Skeletal muscle cell (primary cell): Measurements from ENCODE around the gene HOMER1.
"Not testable (repeated sequence)": the region's sequence is repeated elsewhere in the genome, so short reads cannot be mapped to it uniquely, and the experiment has no call there.

Experiments
- DNase-seq: peaks from one replicate; pipeline ENCODE4 v3.0.0-alpha.2; 2010; ENCODE audit warnings: low read depth
- H3K4me3 ChIP-seq: 2 replicates; pipeline ENCODE4 v1.5.1; 2011; ENCODE audit warnings: low read depth, mild to moderate bottlenecking, control low read depth, low read length, moderate library complexity

Gene HOMER1

GRCh38 chr5:79521156-79521555 is 7.2 kb upstream of the HOMER1 start:
- no peak overlapping the region for H3K4me3 ChIP-seq
- no peak for DNase-seq

- H3K4me3 ChIP-seq: no peak overlapping the region
- no peak for DNase-seq
Measured at GRCh38 chr5:79518718-79519117, 4.8 kb upstream of the HOMER1 start.

GRCh38 chr5:79517601-79518000 is 3.7 kb upstream of the HOMER1 start:
- no peak for DNase-seq
- no peak overlapping the region for H3K4me3 ChIP-seq

GRCh38 chr5:79516986-79517385 is 3.1 kb upstream of the HOMER1 start:
- H3K4me3 ChIP-seq: no peak overlapping the region
- DNase-seq: no peak

GRCh38 chr5:79516331-79516730 is 2.4 kb upstream of the HOMER1 start:
- not testable (repeated sequence) for H3K4me3 ChIP-seq, DNase-seq

GRCh38 chr5:79514391-79515105 is 614 bp upstream of the HOMER1 start:
- peak overlapping the region; percentile 82 for H3K4me3 ChIP-seq
- DNase-seq: peak; percentile 88

GRCh38 chr5:79513308-79513703 is 628 bp downstream of the HOMER1 start:
- no peak for DNase-seq

GRCh38 chr5:79512471-79513307 is 1.2 kb downstream of the HOMER1 start:
- peak overlapping the region; percentile 82 for H3K4me3 ChIP-seq
- no peak for DNase-seq

More at GRCh38 chr5:79513308-79513703, 628 bp downstream of the HOMER1 start:
- peak overlapping the region; percentile 82 for H3K4me3 ChIP-seq

GRCh38 chr5:79512049-79512448 is 1.9 kb downstream of the HOMER1 start:
- peak overlapping the region; percentile 82 for H3K4me3 ChIP-seq
- no peak for DNase-seq

GRCh38 chr5:79510638-79511037 is 3.3 kb downstream of the HOMER1 start:
- no peak for DNase-seq
- peak overlapping the region; percentile 10 for H3K4me3 ChIP-seq

GRCh38 chr5:79509244-79509885 is 4.6 kb downstream of the HOMER1 start:
- H3K4me3 ChIP-seq: no peak overlapping the region
- DNase-seq: no peak

- no peak overlapping the region for H3K4me3 ChIP-seq
- no peak for DNase-seq
Measured at GRCh38 chr5:79508794-79509193, 5.1 kb downstream of the HOMER1 start.

GRCh38 chr5:79508354-79508753 is 5.6 kb downstream of the HOMER1 start:
- H3K4me3 ChIP-seq: no peak overlapping the region
- no peak for DNase-seq

- no peak for DNase-seq
- H3K4me3 ChIP-seq: no peak overlapping the region
Measured at GRCh38 chr5:79507251-79508205, 6.4 kb downstream of the HOMER1 start.

GRCh38 chr5:79505138-79505537 is 8.8 kb downstream of the HOMER1 start:
- DNase-seq: no peak
- H3K4me3 ChIP-seq: no peak overlapping the region

GRCh38 chr5:79503794-79504495 is 10.0 kb downstream of the HOMER1 start:
- no peak for DNase-seq
- no peak overlapping the region for H3K4me3 ChIP-seq

GRCh38 chr5:79499640-79500273 is 14.2 kb downstream of the HOMER1 start:
- H3K4me3 ChIP-seq: no peak overlapping the region
- DNase-seq: no peak

- DNase-seq: no peak
- no peak overlapping the region for H3K4me3 ChIP-seq
Measured at GRCh38 chr5:79495311-79495710, 18.6 kb downstream of the HOMER1 start.
